ENCODE measurements around the gene GLT1D1.
A peak's percentile ranks its signal among the peaks of the same experiment; 100 is the strongest.

GLT1D1 gene

DNA sequence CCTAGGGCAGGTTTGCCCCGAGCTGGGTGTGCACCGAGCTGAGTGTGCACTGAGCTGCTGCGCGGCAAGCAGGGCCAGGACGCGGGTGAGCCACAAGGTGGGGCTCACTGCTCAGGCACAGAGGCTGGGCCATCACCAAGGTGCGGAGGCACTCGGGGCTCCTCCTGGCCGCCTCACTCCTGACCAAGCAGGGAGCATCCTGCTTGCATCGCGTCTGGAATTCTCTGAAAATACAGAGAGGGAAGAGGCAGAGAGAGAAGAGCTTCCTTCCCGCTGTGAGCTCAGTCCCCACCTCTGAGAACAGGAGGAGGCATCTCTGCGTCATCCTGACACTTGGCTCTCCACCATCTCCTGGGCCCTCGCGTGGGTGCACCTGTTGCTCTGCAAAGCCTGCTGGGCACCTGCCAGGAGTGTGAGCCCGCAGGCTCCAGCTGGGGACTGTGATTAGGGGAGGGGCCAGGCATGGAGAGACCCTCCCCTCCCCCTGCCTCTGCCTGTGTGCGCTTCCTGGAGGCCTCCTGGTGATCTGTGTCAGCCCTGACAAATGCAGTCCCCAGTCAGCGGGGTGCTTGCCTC is 116.3 kb downstream of the GLT1D1 start:
- DNase-seq, result peak; percentile 90

DNA sequence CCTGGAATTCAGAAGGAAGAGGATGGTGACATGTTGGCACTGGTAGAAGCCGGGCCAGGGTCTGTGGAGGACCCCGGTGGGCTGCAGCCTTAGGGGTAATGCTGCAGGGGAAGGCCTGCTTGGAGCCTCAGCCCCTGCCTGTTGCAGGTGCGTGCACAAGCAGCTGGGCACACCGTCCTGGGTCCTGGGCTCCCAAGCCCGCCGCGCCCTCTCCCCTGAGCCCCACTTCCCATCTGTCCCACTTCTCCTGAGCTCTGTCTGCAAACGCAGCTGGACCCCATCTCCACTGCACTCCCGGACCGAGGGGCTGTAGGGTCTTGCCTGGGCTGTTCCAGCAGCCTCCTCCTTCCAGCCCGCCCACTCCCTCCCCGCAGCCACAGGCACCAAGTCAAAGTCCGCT is 116.8 kb downstream of the GLT1D1 start:
- no peak for DNase-seq

DNA sequence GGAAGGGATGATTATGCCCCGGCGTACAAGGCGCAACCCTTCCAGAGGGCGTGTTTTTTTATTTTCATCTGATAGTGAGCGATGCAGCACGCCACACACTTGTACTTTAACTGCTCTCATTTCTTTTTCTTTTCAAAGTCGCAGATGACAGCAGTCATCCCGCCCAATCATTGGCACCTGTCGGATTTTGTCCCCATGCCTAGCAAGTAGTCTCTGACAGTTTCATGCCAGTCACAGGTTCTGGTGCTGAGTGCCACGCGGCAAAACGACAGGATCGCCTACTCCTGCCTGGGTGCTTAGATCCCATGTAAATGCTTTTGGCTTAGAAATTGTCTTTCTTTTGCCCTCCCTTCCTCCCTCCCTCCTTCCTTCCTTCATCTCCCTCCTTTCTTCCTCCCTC is 117.7 kb downstream of the GLT1D1 start:
- DNase-seq, result no peak

DNA sequence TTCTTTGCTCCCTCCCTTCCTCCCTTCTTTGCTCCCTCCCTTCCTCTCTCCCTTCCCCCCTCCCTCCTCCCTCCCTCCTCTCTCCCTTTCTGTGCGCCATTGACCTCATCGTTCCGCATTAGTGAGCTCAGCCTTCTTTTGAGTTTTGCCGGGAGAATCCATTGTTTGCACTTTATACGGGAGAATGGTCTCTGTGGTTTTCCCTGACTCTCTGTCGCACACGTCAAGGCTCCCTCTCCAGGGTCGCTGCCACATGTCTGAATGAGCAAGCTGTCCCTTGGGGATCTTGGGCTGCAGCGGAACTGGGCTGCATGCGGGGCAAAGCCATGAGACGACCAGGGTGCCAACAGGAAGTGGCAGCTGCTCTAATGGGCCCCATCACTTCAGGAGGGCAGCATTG is 118.5 kb downstream of the GLT1D1 start:
- peak; percentile 60 for DNase-seq

DNA sequence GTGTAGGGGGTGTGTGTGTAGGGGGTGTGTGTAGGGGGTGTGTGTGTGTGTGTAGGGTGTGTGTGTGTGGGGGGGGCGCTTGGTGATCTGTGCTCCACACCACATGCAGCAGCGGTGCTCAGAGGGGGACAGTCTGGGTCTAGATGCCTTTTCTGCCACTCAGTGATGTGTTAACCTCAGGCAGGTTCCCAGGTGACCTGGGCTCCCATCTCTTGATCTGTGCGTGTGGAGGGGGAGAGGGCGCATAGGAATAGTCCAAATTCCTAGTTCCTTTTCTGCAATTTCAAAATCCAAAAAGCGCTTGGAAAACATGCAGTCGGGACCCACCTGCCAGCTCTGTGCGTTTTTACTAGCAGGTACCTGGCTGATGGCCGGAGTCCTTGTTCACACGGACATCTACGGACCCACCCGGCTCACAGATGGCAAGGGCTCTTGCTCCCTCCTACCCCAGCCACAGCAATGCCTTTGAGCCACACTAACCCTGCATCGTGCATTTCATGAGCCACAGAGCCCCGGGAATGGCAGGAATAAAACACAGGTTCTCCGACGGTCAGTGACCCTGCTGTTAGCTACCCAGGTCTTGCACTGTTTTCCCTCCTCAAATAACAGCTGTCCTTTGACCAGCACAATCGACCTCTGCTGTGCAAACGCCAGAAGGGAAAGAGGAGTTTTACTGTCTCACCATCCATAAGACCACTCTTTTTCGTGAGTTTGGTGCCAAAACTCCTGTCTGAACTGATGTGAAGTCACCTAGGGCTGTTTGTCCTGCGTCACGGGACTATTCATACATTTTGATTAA is 120.8 kb downstream of the GLT1D1 start:
- no peak for DNase-seq

DNA sequence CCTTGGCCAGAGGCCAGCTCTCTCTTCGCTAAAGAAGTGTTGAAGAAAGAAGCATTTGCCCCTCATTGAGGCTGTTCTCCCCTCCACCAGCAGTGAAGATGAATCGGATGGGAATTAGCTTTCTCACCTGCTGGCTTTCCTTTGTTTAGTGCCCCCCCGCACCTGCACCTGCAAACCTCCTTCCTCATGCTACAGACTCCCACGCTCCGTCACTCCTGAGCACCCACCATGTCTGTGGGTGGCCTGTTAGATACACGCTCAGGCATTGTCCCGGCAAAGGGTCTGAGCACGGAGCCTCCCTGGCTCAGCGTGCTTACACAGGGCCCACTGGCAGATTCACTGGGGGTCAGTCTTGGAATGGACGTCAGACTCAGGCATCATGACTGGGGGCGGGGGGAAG is 121.6 kb downstream of the GLT1D1 start:
- DNase-seq, result no peak

DNA sequence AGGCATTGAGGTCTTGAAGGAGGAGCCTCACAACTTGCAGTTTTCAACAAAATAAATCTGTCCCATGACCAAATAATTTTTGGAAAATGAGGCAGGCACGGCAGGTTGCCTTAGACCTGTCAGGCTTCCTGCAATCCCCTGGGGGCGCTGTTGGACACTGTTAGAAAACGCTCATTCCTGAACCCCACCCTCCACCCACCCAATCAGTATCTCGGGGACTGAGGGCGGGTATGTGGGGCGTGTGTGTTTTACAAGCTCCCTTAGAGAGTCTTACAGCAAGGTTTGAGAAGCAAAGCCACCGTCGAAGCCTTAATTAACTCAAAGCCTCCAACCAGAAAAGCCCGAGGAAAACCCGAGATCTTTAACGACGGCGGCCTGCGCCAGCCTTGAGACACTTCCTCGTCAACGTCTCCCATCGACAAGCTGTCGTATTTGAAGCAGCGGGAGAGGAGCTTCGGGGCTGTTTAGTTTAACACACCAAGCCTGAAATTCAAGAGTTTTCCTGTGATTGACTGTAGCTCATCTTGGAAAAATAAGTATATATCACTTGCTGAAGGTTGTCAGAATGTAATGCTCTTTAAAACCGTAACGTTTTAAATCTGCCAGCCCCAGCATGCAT is 123.0 kb downstream of the GLT1D1 start:
- no peak for DNase-seq

DNA sequence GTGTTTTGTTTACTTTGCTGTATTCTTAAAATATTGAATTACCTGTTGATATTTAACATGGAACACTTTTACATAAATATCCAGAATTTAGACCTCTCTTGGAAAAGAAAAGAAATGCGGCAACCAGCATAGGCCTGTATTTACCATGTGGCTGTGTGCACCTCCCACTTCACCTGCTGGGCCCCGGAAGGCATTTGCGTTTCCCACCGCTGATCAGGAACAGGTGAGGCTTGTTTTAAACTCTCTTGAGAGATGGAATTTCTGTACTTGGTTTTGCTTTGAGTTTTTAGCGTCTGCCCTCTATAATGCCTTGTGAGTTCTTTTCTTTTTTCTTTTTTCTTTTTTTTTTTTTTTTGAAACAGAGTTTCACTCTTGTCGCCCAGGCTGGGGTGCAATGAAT is 124.2 kb downstream of the GLT1D1 start:
- DNase-seq, result peak; percentile 29

DNA sequence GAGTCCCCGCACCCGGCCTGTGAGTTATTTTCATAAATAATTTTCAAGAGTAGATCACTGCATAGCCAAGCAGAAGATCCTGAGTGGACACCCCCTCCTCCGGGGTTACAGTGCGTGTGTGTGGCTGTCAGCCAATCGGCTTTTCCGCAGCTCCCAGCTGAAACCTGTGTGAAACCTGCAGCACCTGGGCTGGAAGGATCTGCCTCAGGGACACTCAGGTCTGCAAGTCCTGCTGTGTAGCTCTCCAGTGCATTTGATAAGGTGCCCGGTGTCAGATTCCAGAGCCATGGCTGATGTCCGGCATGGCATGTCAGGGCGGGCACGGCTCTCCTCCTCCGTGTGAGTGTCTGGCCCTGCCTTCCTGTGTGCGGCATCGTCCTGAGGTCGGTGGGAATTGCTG is 124.8 kb downstream of the GLT1D1 start:
- no peak for DNase-seq

DNA sequence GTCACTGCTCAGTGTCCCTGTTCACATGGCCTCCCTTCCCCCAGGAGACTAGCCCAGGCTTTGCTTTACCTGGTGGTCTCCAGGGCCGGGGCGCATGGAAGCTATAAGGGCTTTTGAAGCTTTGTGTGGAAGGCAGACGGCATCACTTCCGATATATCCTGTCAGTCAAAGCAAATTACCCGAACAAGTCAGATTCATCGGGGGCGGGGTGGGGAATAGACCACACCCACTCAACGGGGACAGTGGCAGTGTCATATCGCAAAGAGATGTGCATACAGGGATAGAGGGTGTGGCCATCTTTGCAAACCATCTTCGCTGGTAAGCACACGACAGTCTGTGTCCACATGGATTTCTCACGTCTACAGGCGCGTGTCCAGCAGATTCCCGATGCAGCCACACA is 127.3 kb downstream of the GLT1D1 start:
- no peak for DNase-seq

DNA sequence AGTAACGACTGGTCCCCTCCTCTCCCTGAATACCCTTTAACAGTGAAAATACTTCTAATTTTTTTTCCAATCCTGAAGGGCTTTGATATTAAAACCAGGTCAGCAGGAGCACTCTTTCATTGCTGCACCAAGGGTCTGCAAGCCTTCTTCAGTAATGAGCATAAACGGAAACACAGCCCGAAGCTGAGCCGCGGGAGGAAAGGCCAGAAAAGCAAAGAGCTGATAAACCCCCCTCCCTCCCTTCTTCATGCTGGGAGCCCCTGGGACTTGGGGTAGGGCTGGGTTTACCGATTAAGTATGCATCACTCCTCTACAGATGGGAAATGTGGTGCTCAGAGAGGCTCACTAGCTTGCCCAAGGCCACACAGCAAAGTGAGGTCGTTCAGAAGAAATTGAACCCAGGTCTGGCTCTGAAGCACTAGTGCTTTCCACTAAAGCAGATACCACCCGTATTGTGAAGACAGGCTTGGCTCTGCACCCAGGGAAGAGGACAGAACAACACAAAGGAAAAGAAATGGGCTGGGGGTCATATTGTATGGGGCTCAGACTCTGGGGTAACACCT is 128.8 kb downstream of the GLT1D1 start:
- DNase-seq, result no peak

DNA sequence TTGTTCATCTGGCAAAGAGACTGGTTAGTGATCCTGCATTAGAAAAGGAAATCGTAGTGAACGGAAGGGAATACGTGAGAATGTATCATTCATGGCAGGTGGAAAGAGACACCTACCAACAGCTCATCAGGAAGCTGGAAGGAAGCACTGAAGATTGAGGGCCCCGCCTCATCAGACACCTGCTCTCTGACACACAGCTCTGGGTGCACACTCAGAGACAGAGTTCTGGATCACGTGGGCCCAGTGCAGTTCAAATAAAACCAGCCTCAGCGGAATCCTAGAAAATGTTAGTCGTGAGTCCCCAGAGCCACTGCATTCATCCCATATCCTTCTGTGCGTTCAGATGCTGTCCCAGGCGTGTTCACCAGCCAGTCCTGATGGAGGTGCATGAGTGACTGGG is 129.7 kb downstream of the GLT1D1 start:
- no peak for DNase-seq

DNA sequence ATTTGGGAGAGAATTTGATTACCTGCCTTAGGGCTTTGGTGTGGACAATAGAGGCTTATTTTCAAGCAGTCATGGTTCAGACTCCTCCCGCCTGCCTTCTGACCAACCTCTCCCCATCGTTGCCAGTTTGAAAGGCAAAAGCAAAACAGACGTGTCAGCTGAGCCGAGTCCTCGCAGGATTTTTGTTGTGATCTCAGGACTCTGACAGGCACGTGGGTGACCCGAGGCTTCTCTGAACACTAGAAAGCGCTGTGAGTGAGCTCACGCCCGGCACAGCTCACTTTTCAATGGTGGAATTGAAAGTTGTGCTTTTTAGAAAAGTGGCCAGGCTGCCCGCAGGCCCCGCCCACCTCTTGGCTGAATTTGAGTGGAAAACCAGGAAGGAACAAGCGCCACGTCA is 130.1 kb downstream of the GLT1D1 start:
- DNase-seq, result no peak

DNA sequence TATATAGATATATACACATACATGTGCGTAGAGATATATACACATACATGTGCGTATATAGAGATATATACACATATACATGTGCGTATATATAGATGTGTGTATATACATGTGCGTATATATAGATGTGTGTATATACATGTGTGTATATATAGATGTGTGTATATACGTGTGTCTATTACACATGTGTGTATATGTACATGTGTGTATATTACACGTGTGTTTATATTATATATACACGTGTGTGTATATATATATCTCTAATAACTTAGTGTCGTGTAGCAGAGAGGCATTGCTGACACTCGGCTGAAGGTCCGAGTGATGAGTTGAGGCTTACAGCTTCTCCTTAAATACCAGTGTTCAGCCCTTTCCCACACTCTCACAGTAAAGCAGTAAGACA is 133.7 kb downstream of the GLT1D1 start:
- no peak for DNase-seq

DNA sequence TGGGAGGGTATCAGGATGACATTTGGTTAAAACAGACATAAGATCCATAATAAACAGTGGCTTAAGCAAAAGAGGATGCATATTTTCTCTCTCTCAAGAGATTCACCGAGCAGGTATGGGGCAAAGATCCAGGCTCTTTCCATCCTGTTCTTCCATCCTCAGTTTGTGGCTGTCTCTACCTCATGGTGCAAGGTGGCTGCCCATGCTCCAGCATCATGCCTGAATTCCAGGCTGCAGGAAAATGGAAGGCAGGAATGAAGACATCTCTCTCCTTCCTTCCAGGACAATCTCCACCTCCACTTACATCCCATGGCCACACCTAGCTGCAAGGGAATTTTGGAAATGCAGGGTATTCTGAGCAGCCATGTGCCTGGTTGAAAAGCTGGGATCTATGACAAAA is 136.0 kb downstream of the GLT1D1 start:
- DNase-seq, result no peak

DNA sequence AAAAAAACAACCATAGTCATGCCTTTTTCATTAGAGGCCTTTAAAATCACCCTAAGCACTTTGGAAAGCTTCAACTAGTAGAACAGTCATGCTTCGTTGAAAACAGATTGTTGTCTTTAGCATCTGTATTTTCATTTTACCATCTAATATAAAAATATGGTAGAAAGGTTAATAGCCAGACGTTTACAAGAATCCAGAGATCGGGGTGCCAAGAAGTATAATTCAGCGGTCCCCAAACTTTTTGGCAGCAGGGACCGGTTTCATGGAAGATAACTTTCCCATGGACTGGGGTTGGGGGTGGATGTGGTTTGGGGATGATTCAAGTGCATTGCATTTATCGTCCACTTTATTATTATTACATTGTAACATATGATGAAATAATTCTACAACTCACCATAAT is 138.4 kb downstream of the GLT1D1 start:
- DNase-seq, result no peak

DNA sequence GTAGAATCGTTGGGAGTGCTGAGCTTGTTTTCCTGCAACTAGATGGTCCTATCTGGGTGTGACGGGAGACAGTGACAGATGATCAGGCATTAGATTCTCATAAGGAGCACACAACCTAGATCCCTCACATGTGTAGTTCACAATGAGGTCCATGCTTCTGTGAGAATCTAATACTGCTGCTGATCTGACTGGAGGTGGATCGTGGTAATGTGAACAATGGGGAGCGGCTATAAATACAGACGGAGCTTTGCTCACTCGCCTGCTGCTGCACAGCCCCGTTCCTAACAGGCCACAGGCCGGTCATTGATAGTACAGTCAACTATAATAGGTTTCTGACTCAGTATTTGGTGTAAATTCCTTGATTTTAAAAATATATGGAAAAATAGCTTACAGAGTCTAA is 138.8 kb downstream of the GLT1D1 start:
- no peak for DNase-seq

DNA sequence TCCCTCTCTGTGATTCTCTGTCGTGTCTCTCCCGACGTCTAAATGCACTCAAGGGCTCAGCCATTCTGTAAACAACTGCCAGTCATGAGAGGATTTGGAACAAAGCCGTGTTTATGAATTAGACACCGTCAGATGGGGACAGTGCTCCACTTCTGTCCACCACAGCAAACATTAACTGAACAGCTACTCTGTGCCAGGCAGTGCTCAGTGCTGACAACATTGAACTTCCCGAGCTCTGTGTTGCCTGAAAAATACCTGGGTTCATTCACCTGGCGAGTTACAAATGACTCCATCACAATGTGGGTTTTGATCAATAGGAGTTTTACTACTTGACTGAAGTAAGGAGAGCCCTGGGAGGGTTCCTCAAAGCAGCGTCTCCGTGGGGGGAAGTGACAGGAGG is 139.3 kb downstream of the GLT1D1 start:
- no peak for DNase-seq

DNA sequence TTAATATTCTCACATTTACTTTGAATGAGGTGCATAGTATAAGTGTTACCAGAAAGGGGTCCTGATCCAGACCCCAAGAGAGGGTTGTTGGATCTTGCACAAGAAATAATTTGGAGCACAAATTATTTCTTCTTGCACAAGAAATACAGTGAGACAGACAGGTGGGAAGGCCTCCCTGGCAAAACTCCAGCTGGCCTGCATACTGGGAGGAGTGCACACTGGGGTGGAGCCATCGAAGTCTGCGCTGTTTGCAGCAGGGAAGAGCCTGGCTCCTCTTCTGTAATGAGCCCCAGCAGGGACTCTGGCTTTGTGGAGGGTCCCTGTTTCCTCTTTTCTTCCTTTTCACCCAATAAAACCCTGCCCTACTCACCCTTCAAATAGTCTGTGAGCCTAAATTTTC is 141.6 kb downstream of the GLT1D1 start:
- peak; percentile 28 for DNase-seq

DNA sequence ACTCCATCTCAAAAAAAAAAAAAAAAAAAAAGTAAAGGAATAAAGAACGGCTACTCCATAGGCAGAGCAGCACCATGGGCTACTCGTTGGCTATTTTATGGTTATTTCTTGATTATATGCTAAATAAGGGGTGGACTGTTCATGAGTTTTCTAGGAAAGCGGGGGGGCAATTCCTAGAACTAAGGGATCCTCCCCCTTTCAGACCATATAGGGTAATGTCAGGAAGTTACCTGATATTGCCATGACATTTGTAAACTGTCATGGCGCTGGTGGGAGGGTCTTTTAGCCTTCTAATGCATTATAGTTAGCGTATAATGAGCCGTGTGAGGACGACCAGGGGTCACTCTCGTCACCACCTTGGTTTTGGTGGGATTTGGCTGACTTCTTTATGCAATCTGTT is 142.3 kb downstream of the GLT1D1 start:
- DNase-seq, result no peak

DNA sequence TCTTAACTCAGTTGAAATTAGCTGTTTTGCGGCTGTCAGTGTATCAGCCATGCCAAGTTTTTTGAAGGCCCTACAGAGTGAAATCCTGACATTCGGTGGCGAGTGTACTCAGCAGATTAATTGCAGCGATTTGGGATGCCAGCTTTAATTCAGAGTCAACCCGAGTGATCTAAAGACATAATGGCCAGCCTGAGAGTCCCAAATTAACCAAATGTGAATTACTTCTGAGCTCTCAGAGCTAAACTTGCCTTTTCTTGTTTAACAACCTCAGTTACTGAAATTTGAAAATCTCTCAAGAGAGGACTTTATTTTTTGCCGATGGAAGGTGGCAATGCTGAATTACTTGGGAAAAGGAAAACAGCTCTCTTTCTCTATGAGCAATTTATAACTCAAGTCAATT is 148.5 kb downstream of the GLT1D1 start:
- no peak for DNase-seq

DNA sequence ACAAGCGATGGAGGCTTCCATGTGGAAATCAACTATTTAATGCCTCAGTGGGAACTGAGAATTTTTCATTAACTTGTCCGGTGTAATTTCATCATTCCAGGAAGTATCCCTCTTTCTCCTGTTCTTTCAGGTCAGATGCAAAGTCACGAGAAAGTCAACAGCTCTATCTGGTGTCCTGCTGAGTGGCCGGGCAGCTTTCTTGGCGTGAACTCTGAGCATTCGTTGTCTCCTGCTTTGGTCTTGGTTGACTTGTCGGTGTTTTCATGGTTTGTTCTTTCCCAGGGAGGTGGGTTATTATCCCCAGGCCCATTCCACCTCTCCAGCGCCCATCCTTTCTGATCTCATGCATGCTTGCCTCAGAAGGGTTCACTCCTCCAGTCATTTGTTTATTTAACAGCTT is 149.1 kb downstream of the GLT1D1 start:
- DNase-seq, result no peak

DNA sequence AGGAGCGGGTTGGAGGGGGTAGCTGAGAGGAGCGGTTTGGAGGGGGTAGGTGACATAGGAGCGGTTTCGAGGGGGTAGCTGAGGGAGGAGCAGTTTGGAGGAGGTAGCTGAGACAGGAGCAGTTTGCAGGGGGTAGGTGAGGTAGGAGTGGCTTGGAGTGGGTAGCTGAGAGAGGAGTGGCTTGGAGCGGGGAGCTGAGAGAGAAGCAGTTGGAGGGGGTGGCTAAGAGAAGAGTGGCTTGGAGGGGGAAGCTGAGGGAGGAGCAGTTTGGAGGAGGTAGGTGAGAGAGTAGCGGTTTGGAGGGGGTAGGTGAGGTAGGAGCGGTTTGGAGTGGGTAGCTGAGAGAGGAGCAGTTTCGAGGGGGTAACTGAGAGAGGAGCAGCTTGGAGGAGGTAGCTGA is 152.1 kb downstream of the GLT1D1 start:
- DNase-seq, result no peak

DNA sequence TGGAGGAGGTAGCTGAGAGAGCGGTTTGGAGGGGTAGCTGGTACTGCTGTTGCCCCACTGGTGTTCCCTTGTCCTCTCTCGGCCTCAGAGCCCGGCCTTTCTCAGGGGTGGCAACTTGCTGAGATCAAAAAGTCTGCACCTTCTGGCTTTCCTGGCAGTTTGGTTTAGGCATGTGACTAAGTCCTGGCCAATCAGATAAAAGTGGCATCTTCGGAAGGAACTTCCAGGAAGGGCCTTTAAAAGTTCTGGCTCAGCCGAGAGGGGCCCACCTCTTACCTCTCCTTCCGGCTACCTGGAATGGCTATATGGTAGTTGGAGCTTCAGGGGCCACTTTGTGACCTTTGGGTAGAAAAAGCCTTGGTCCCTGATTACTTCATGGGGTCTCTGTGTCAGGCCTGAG is 152.6 kb downstream of the GLT1D1 start:
- no peak for DNase-seq
